ENCODE data around the gene REXO5. TPM values are rescaled to one million over a fixed set of nuclear protein-coding genes. Genes with fewer than 3 reads are reported as not detected.
"Not testable (repeated sequence)": the region's sequence is repeated elsewhere in the genome, so short reads cannot be mapped to it uniquely, and the experiment has no call there.

REXO5 gene
- total RNA-seq, 8 experiments from 2014 or later, result 2.1 to 16.9 (median 6.4) TPM

GRCh38 chr16:20773679-20774078 lies 32.6 kb upstream of the REXO5 start:
- H3K27ac ChIP-seq, result no peak overlapping the region
- H3K4me3 ChIP-seq, result no peak overlapping the region
- no peaks in the 10 kb centered on the region for H3K4me1 ChIP-seq (replicated peaks in 1 of 2)
- in situ Hi-C loops (cut with MboI; ENCODE audit: low pct_unique_long_range_greater_than_20kb in 2 of 9, low sequenced_read_pairs in 9 of 9, unreplicated experiment in 9 of 9), result no loop called here
- WGBS, 10 experiments, result 60 to 100% (median 85%) methylated on average over 1 to 3 of the region's 3 CpGs
- no peak for ATAC-seq (replicated peaks in 6 of 8)

- Histone ChIP-seq H3K4me3 (no peak overlapping the region), H3K27ac (no peak overlapping the region), H3K4me1 (replicated peaks in 1 of 2) (no peaks in the 10 kb centered on the region)
- peak in 5 of 8 experiments; percentile 33 to 99 (median 95) for ATAC-seq (replicated peaks in 6 of 8)
- WGBS, 10 experiments, result 0 to 100% (median 53%) methylated on average over 1 to 6 of the region's 7 CpGs; no CpG with 5 or more reads in 5 of the 10 experiments
- in situ Hi-C loops (cut with MboI; ENCODE audit: low pct_unique_long_range_greater_than_20kb in 2 of 9, low sequenced_read_pairs in 9 of 9, unreplicated experiment in 9 of 9), result no loop called here
Observed at GRCh38 chr16:20774703-20775362, 31.5 kb upstream of the REXO5 start.

GRCh38 chr16:20781697-20782096 lies 24.6 kb upstream of the REXO5 start:
- H3K4me1 ChIP-seq (replicated peaks in 1 of 2), result no peaks in the 10 kb centered on the region
- no peak overlapping the region for H3K27ac ChIP-seq
- ATAC-seq (replicated peaks in 6 of 8), result no peak
- no peak overlapping the region for H3K4me3 ChIP-seq
- in situ Hi-C loops (cut with MboI; ENCODE audit: low pct_unique_long_range_greater_than_20kb in 2 of 9, low sequenced_read_pairs in 9 of 9, unreplicated experiment in 9 of 9), result no loop called here
- 63 to 100% (median 71%) methylated on average over 1 of the region's 1 CpG; no CpG with 5 or more reads in 7 of the 10 experiments for WGBS, 10 experiments

GRCh38 chr16:20782470-20782869 lies 23.9 kb upstream of the REXO5 start:
- Histone ChIP-seq H3K4me1 (replicated peaks in 1 of 2) (no peaks in the 10 kb centered on the region), H3K4me3 (no peak overlapping the region), H3K27ac (no peak overlapping the region)
- in situ Hi-C loops (cut with MboI; ENCODE audit: low pct_unique_long_range_greater_than_20kb in 2 of 9, low sequenced_read_pairs in 9 of 9, unreplicated experiment in 9 of 9), result no loop called here
- 20 to 100% (median 100%) methylated on average over 1 to 2 of the region's 2 CpGs; no CpG with 5 or more reads in 3 of the 10 experiments for WGBS, 10 experiments
- ATAC-seq (replicated peaks in 6 of 8), result peak in 1 of 8 experiments; percentile 67

DNA sequence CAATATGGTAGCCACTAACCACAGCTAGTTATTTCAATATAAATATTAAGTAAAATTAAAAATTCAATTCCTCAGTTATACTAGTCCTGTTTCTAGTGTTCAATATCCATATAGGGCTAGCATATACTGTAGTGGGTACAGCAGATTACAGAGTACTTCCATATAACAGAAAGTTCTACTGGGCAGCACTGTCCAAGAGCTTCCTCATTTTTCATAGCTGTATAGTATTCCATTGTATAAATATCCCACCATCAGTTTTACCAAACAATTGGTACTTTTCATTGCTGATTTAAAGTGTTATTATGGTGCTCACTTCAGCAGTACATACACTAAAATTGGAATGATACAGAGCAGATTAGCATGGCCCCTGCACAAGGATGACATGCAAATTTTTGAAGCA lies 22.1 kb upstream of the REXO5 start:
- Histone ChIP-seq H3K4me3 (no peak overlapping the region), H3K27ac (no peak overlapping the region), H3K4me1 (replicated peaks in 1 of 2) (no peaks in the 10 kb centered on the region)
- in situ Hi-C loops (cut with MboI; ENCODE audit: low pct_unique_long_range_greater_than_20kb in 2 of 9, low sequenced_read_pairs in 9 of 9, unreplicated experiment in 9 of 9), result no loop called here
- ATAC-seq (replicated peaks in 6 of 8), result no peak

DNA sequence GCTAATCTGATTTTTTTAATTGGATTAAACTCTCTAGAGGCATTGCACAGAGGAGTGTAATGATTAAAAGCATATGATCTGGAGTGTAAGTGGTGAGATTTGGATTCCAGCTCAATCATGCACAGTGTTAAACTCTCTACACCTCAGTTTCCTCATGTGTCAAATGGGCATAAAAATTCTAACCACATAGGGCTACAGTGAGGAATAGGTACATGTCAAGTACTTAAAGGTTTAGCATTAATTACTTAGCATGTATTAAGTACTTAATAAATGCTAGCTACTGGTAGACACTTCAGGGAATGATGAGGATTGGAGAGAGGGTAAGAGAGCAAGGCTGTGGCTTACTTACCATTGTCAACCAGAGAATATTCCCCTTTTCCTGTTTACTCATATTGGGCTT lies 17.2 kb upstream of the REXO5 start:
- Histone ChIP-seq H3K27ac (no peak overlapping the region), H3K4me3 (no peak overlapping the region), H3K4me1 (replicated peaks in 1 of 2) (no peaks in the 10 kb centered on the region)
- in situ Hi-C loops (cut with MboI; ENCODE audit: low pct_unique_long_range_greater_than_20kb in 2 of 9, low sequenced_read_pairs in 9 of 9, unreplicated experiment in 9 of 9), result no loop called here
- no peak for ATAC-seq (replicated peaks in 6 of 8)

DNA sequence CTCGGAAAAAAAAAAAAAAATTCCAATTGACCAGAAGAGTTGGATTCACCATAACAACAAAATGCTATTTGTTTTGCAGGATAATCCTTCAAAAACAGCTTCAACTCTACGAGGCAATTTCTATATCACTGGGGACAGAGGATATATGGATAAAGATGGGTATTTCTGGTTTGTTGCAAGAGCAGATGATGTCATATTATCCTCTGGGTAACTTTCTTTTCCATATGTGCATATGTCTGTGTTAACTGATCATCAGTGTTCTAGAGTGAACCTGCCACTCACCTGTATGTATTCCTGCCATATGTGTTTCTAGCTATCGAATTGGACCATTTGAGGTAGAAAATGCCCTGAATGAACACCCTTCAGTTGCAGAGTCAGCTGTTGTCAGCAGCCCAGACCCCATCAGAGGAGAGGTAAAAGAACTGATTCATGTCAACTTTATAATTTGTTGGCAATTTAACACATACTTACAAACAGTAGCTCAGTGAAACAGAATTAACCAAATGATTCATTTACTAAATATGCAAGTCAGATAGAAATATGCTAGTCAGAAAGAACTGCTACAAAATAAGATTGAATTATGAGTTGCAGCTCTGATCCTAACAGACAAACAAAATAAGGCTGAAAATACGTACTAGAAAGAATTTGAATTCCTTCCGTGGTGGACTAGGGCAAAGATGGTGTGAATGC lies 14.3 kb upstream of the REXO5 start:
- ATAC-seq (replicated peaks in 6 of 8), result peak in 4 of 8 experiments; percentile 29 to 75 (median 58)
- Histone ChIP-seq H3K27ac (no peak overlapping the region), H3K4me1 (replicated peaks in 1 of 2) (no peaks in the 10 kb centered on the region), H3K4me3 (no peak overlapping the region)
- in situ Hi-C loops (cut with MboI; ENCODE audit: low pct_unique_long_range_greater_than_20kb in 2 of 9, low sequenced_read_pairs in 9 of 9, unreplicated experiment in 9 of 9), result no loop called here
- 33 to 97% (median 81%) methylated on average over 1 to 5 of the region's 5 CpGs; no CpG with 5 or more reads in 1 of the 10 experiments for WGBS, 10 experiments

GRCh38 chr16:20798364-20798763 lies 8.0 kb upstream of the REXO5 start:
- WGBS, 10 experiments, result 67 to 100% (median 88%) methylated on average over 1 to 2 of the region's 2 CpGs; no CpG with 5 or more reads in 2 of the 10 experiments
- H3K4me1 ChIP-seq (replicated peaks in 1 of 2), result no peaks in the 10 kb centered on the region
- H3K4me3 ChIP-seq, result no peak overlapping the region
- in situ Hi-C loops (cut with MboI; ENCODE audit: low pct_unique_long_range_greater_than_20kb in 2 of 9, low sequenced_read_pairs in 9 of 9, unreplicated experiment in 9 of 9), result no loop called here
- no peak overlapping the region for H3K27ac ChIP-seq
- ATAC-seq (replicated peaks in 6 of 8), result no peak

- no peak overlapping the region for H3K27ac ChIP-seq
- ATAC-seq (replicated peaks in 6 of 8), result peak in 1 of 8 experiments; percentile 25
Observed at GRCh38 chr16:20799599-20799998, 6.7 kb upstream of the REXO5 start.

DNA sequence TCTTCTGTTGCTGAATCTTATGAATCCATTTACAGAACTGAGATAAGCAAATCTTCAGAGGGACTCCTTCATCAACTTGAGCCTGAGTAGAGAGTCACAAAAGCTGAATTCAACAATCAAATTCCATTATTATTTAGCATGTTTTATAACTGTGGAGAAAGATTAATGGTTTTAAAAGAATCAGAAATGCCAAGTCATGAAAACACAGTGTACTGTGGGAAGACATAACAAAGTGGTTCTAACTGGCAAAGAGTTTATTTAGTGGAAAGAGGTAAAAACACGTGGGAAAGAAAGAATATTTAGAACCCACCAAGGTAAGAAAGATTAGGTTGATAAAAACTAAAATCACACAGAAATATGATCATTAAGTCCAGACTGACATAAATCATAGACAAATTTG lies 5.0 kb upstream of the REXO5 start:
- ATAC-seq (replicated peaks in 6 of 8), result no peak
- 44 to 100% (median 84%) methylated on average over 1 of the region's 1 CpG; no CpG with 5 or more reads in 2 of the 10 experiments for WGBS, 10 experiments
- Histone ChIP-seq H3K4me3 (no peak overlapping the region), H3K27ac (no peak overlapping the region), H3K4me1 (replicated peaks in 1 of 2) (peaks cover 0 to 6% of the 10 kb centered on the region in 2 donors)
- in situ Hi-C loops (cut with MboI; ENCODE audit: low pct_unique_long_range_greater_than_20kb in 2 of 9, low sequenced_read_pairs in 9 of 9, unreplicated experiment in 9 of 9), result loop anchor here in 1 of 9 experiments (25.0 kb wide), 1 partner anchor 486 kb away; the partner anchor contains the start of gene CRYM

More at GRCh38 chr16:20799599-20799998, 6.7 kb upstream of the REXO5 start:
- 0 to 100% (median 64%) methylated on average over 1 to 2 of the region's 2 CpGs; no CpG with 5 or more reads in 1 of the 10 experiments for WGBS, 10 experiments
- in situ Hi-C loops (cut with MboI; ENCODE audit: low pct_unique_long_range_greater_than_20kb in 2 of 9, low sequenced_read_pairs in 9 of 9, unreplicated experiment in 9 of 9), result no loop called here
- no peak overlapping the region for H3K4me3 ChIP-seq
- H3K4me1 ChIP-seq (replicated peaks in 1 of 2), result no peaks in the 10 kb centered on the region

DNA sequence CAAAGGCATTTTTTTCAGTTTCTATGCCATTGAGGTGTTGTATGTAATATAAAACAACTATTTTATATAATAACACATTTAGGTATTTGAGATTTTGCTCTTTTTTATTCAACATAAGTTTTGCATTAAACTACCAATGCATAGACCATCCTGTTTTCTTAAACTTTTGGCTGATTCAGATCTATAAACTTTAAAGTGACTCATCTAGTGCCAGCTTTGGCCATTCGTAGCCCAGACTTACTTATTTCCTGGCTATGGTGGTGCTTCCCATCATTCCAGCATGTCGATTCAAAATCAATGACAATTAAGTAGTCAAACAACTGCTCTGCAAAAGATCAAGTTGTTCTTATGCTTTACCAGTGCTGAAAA lies 3.2 kb upstream of the REXO5 start:
- no peak overlapping the region for H3K4me3 ChIP-seq
- H3K4me1 ChIP-seq (replicated peaks in 1 of 2), result peaks cover 0 to 6% of the 10 kb centered on the region in 2 donors
- in situ Hi-C loops (cut with MboI; ENCODE audit: low pct_unique_long_range_greater_than_20kb in 2 of 9, low sequenced_read_pairs in 9 of 9, unreplicated experiment in 9 of 9), result loop anchor here in 1 of 9 experiments (25.0 kb wide), 1 partner anchor 484 kb away; the partner anchor contains the start of gene CRYM
- no peak for ATAC-seq (replicated peaks in 6 of 8)
- WGBS, 10 experiments, result 29 to 100% (median 88%) methylated on average over 1 to 2 of the region's 2 CpGs; no CpG with 5 or more reads in 1 of the 10 experiments
- H3K27ac ChIP-seq, result no peak overlapping the region

DNA sequence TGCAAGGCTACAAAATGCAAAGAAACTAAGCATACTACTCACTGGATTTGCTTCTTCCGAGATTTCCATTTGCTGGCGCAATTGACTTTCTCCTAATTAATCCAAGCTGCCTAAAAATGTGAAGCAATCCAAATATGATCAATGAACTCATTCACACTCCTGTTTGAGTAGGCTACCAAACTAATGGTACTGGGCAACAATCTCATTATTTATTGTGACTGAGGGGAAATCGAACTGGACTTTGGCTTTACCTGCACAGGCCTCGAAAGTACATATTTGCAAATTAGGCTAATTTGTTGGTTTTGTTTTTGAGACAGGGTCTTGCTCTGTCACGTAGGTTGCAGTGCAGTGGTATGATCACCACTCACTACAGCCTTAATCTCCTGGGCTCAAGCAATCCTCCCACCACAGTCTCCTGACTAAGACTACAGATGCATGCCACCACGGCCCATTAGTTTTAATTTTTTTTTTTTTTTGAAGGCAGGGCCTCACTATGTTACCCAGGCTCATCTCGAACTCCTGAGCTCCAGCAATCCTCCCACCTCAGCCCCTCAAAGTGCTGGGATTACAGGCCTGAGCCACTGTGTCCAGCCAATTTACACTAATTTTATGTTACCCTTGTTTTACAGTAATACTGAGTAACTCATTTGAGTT lies 2.6 kb upstream of the REXO5 start:
- no peak for ATAC-seq (replicated peaks in 6 of 8)
- no peak overlapping the region for H3K27ac ChIP-seq
- H3K4me3 ChIP-seq, result no peak overlapping the region
- H3K4me1 ChIP-seq (replicated peaks in 1 of 2), result peaks cover 0 to 6% of the 10 kb centered on the region in 2 donors
- WGBS, 10 experiments, result 61 to 100% (median 89%) methylated on average over 1 to 7 of the region's 7 CpGs
- in situ Hi-C loops (cut with MboI; ENCODE audit: low pct_unique_long_range_greater_than_20kb in 2 of 9, low sequenced_read_pairs in 9 of 9, unreplicated experiment in 9 of 9), result loop anchor here in 1 of 9 experiments (25.0 kb wide), 1 partner anchor 484 kb away; the partner anchor contains the start of gene CRYM

GRCh38 chr16:20805684-20806167 lies 601 bp upstream of the REXO5 start:
- H3K4me3 ChIP-seq, result peak overlapping the region; percentile 61 to 92 (median 71)
- 0 to 21% (median 4%) methylated on average over 2 to 12 of the region's 12 CpGs; no CpG with 5 or more reads in 1 of the 10 experiments for WGBS, 10 experiments
- H3K27ac ChIP-seq, result peak overlapping the region; percentile 41 to 74
- H3K4me1 ChIP-seq (replicated peaks in 1 of 2); ATAC-seq (replicated peaks in 6 of 8): not testable (repeated sequence)
- in situ Hi-C loops (cut with MboI; ENCODE audit: low pct_unique_long_range_greater_than_20kb in 2 of 9, low sequenced_read_pairs in 9 of 9, unreplicated experiment in 9 of 9), result loop anchor here in 1 of 9 experiments (25.0 kb wide), 1 partner anchor 482 kb away; the partner anchor contains the start of gene CRYM
